HEK293 (cell line): Measurements from ENCODE around the gene GPN3.
"Not testable (repeated sequence)": the region's sequence is repeated elsewhere in the genome, so short reads cannot be mapped to it uniquely, and the experiment has no call there.

Experiments
- CTCF ChIA-PET: fragments of 350-600 bp; formaldehyde crosslinking; extraction: SDS; loops from one replicate; lab custom pipeline; 2021; ENCODE audit warnings: antibody characterized with exemption; lab: Yijun Ruan, JAX
- POLR2A ChIA-PET: fragments of 300-600 bp; formaldehyde crosslinking; extraction: SDS; loops from one replicate; lab custom pipeline; 2020; ENCODE audit warnings: antibody characterized with exemption, inconsistent platforms; lab: Yijun Ruan, JAX
- H3K27ac ChIP-seq: fragments of 200-500 bp; sonication (Bioruptor generic); 2 replicates; pipeline ENCODE4 v1.5.1; 2014; ENCODE audit warnings: low read depth, low read length, control low read depth, inconsistent platforms; ENCODE audit errors: extremely low read depth
- H3K36me3 ChIP-seq, 2 experiments: fragments of 200-500 bp in 1 of 2; sonication (Bioruptor generic) in 1 of 2; 1 replicate in 1 of 2; 2 replicates in 1 of 2; pipeline ENCODE4 v1.5.1; 2014 to 2017; ENCODE audit warnings: inconsistent platforms in 2 of 2, low read length in 2 of 2; ENCODE audit not compliant: control insufficient read depth in 2 of 2, insufficient read depth in 1 of 2
- H3K4me1 ChIP-seq: fragments of 200-500 bp; sonication (Bioruptor generic); 2 replicates; pipeline ENCODE4 v1.5.1; 2014; ENCODE audit warnings: mild to moderate bottlenecking, low read length, inconsistent platforms; ENCODE audit not compliant: control insufficient read depth, insufficient read depth
- H3K4me3 ChIP-seq: 2 replicates; pipeline ENCODE4 v1.5.1; 2011; ENCODE audit warnings: low read depth, mild to moderate bottlenecking, control low read depth, low read length, moderate library complexity
- H3K9me3 ChIP-seq: fragments of 200-500 bp; sonication (Bioruptor generic); 2 replicates; pipeline ENCODE4 v1.5.1; 2014; ENCODE audit warnings: low read depth, low read length, inconsistent platforms; ENCODE audit not compliant: control insufficient read depth, insufficient read depth
- EGR2 ChIP-seq: fragments of 450-650 bp; formaldehyde crosslinking; IDR thresholded peaks from 2 replicates; pipeline ENCODE4 v1.5.1; 2016; ENCODE audit warnings: low read depth, missing biosample characterization, missing genetic modification characterization
- KLF1 ChIP-seq: fragments of 450-650 bp; formaldehyde crosslinking; IDR thresholded peaks from 2 replicates; pipeline ENCODE4 v1.5.1; 2016; ENCODE audit warnings: missing biosample characterization, missing genetic modification characterization
- ZFP37 ChIP-seq: fragments of 450-650 bp; formaldehyde crosslinking; IDR thresholded peaks from 2 replicates; pipeline ENCODE4 v1.5.1; 2016; ENCODE audit warnings: missing biosample characterization, missing genetic modification characterization
- ZNF121 ChIP-seq: fragments of 450-650 bp; formaldehyde crosslinking; IDR thresholded peaks from 2 replicates; pipeline ENCODE4 v1.5.1; 2016; ENCODE audit warnings: missing biosample characterization, missing genetic modification characterization
- ZNF138 ChIP-seq: fragments of 450-650 bp; formaldehyde crosslinking; IDR thresholded peaks from 2 replicates; pipeline ENCODE4 v1.5.1; 2016; ENCODE audit warnings: missing biosample characterization, missing genetic modification characterization, borderline replicate concordance
- ZNF184 ChIP-seq: fragments of 450-650 bp; IDR thresholded peaks from 2 replicates; pipeline ENCODE4 v1.5.1; 2018; ENCODE audit warnings: missing biosample characterization, mild to moderate bottlenecking, missing genetic modification characterization
- ZNF341 ChIP-seq: fragments of 450-650 bp; formaldehyde crosslinking; IDR thresholded peaks from 2 replicates; pipeline ENCODE4; 2016; ENCODE audit warnings: low read depth, missing biosample characterization, missing genetic modification characterization
- ZNF544 ChIP-seq: fragments of 450-650 bp; formaldehyde crosslinking; IDR thresholded peaks from 2 replicates; pipeline ENCODE4 v1.5.0; 2017; ENCODE audit warnings: missing biosample characterization, missing genetic modification characterization
- ZXDB ChIP-seq: fragments of 450-650 bp; formaldehyde crosslinking; IDR thresholded peaks from 2 replicates; pipeline ENCODE4 v1.5.1; 2016; ENCODE audit warnings: missing biosample characterization, missing genetic modification characterization
- TF ChIP-seq, protein P1 (sequence below): fragments of 450-650 bp; formaldehyde crosslinking; IDR thresholded peaks from 2 replicates; pipeline ENCODE4 v1.5.1; 2017; ENCODE audit warnings: missing biosample characterization, missing genetic modification characterization
- TF ChIP-seq, protein P2 (sequence below): fragments of 450-650 bp; formaldehyde crosslinking; IDR thresholded peaks from 2 replicates; pipeline ENCODE4 v1.5.1; 2016; ENCODE audit warnings: missing biosample characterization, missing genetic modification characterization
- TF ChIP-seq, protein P3 (sequence below): fragments of 450-650 bp; formaldehyde crosslinking; IDR thresholded peaks from 2 replicates; pipeline ENCODE4 v1.5.1; 2016; ENCODE audit warnings: missing biosample characterization, missing genetic modification characterization
- TF ChIP-seq, protein P4 (sequence below): fragments of 450-650 bp; formaldehyde crosslinking; conservative IDR thresholded peaks from 2 replicates; pipeline ENCODE4 v1.5.1; 2016; ENCODE audit warnings: low read depth, missing biosample characterization, missing genetic modification characterization
- TF ChIP-seq, protein P5 (sequence below): fragments of 450-650 bp; formaldehyde crosslinking; IDR thresholded peaks from 2 replicates; pipeline ENCODE4 v1.5.1; 2016; ENCODE audit warnings: missing biosample characterization, missing genetic modification characterization

Gene GPN3

DNA sequence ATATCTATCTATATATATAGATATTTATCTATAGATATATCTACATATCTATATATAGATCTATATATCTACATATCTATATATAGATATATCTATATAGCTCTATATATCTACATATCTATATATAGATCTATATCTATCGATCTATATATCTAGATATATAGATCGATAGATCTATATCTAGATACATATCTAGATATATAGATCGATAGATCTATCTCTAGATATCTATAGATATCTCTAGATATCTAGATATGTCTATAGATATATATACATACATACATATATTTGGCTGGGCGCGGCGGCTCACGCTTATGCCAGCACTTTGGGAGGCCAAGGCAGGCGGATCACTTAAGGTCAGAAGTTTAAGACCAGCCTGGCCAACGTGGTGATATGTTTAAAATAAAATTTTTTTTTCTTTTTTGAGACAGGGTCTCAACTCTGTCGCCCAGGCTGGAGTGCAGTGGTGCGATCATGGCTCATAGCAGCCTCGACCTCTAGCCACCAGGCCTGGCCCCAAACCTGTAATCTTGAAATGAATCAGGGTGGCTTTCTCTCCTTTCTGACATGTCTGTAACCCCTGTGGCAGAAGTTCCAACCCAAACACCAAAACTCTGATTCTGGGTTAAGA lies 36.0 kb downstream of the GPN3 start:
- Histone ChIP-seq H3K4me1 (no peaks in the 10 kb centered on the region), H3K36me3 (peaks cover 17 to 22% of the 10 kb centered on the region in 2 experiments), H3K4me3 (no peak overlapping the region), H3K9me3 (no peaks in the 10 kb centered on the region), H3K27ac (no peak overlapping the region)
- ChIA-PET CTCF (interaction anchor here (0.6 to 2.9 kb wide), 51 partner anchors 10 to 774 kb away, joined by 3 to 28 read pairs (median 4); partner anchors contain the start of genes ANAPC7, FAM216A and GPN3), POLR2A (interaction anchor here (0.5 to 2.0 kb wide), 6 partner anchors 18 to 444 kb away, joined by 3 to 10 read pairs (median 8); partner anchors contain the start of genes ANAPC7, ARPC3, FAM216A and GPN3)
- TF ChIP-seq EGR2 (tag by site-specific recombination) (no peak), ZNF184 (tag by site-specific recombination) (no peak)

DNA sequence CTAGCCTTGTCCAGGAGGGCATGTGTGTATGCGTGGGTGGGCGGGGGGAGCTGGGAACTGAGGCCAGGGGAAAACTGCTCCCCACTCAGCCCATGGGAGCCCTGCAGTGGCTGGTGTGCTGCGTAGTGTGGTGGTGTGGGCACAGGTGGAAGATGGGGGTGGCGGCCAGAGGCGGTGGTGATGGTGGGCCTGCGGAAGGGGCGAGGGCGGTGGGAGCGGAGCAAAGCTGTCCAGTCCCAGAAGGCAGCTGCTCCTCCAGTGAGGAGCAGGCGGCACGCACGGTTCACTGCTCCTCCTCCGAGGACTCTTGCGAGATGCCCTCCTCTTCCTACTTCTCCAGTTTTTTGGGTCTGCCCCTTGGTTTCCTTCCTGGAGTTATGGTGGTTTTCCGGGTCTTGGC lies 38.4 kb downstream of the GPN3 start:
- H3K36me3 ChIP-seq, H3K27ac ChIP-seq, POLR2A ChIA-PET, H3K9me3 ChIP-seq, H3K4me3 ChIP-seq, H3K4me1 ChIP-seq: not testable (repeated sequence)
- CTCF ChIA-PET, result interaction anchor here (0.7 kb wide), 1 partner anchor 23 kb away, joined by 3 read pairs; no protein-coding TSS in a partner anchor

DNA sequence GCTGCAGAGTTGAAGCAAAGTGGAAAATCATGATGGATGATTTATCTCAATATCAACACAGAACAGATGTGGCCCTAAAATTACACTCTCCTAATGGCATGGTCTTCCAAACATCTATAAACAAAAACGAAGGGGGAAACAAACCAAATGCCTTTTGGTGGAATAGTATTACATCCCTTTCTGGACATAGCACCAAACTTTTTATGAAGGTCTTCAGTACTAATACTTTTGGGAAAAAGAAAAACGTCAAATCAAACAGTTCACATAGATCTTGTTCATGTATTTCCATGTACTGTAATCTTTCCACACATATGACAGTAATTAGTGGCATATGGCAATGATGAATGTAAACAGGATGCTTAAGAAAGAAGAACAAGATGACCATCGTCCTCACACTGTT lies 41.7 kb downstream of the GPN3 start:
- no peaks in the 10 kb centered on the region for H3K9me3 ChIP-seq
- POLR2A ChIA-PET, result no interaction called here
- no peaks in the 10 kb centered on the region for H3K4me1 ChIP-seq
- H3K4me3 ChIP-seq, result no peak overlapping the region
- TF ChIP-seq, protein P1, sequence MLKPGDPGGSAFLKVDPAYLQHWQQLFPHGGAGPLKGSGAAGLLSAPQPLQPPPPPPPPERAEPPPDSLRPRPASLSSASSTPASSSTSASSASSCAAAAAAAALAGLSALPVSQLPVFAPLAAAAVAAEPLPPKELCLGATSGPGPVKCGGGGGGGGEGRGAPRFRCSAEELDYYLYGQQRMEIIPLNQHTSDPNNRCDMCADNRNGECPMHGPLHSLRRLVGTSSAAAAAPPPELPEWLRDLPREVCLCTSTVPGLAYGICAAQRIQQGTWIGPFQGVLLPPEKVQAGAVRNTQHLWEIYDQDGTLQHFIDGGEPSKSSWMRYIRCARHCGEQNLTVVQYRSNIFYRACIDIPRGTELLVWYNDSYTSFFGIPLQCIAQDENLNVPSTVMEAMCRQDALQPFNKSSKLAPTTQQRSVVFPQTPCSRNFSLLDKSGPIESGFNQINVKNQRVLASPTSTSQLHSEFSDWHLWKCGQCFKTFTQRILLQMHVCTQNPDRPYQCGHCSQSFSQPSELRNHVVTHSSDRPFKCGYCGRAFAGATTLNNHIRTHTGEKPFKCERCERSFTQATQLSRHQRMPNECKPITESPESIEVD (tag by site-specific recombination), result 0 out of 2 replicates have a peak, but pooled peaks have one; percentile 2
- no peak for TF ChIP-seq ZXDB
- no peaks in the 10 kb centered on the region for H3K36me3 ChIP-seq
- no peak overlapping the region for H3K27ac ChIP-seq
- CTCF ChIA-PET, result no interaction called here

DNA sequence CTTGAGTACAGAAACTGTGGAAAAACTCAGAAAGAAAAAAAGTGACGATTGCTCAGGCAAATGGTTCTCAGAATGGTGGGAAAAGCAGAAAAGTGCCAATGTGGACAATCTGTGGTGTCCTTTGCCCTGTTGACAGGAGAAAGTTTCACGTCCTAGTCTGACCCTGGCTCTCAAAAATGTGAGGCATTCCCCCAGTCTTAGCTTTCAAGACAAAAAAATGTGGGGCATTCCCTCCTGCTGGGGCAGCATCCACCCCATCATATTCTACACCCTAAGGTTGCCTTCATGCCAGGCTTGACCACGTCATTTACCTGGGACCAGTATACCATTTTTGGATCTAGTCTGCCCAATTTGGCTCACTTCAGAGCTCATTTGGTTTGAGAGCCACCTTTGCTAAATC lies 43.8 kb downstream of the GPN3 start:
- Histone ChIP-seq H3K9me3 (no peaks in the 10 kb centered on the region), H3K27ac (no peak overlapping the region), H3K4me1 (no peaks in the 10 kb centered on the region), H3K4me3 (no peak overlapping the region), H3K36me3 (no peaks in the 10 kb centered on the region)
- POLR2A ChIA-PET, result no interaction called here
- CTCF ChIA-PET, result no interaction called here
- no peak for TF ChIP-seq ZNF138 (tag by site-specific recombination)
- TF ChIP-seq, protein P2, sequence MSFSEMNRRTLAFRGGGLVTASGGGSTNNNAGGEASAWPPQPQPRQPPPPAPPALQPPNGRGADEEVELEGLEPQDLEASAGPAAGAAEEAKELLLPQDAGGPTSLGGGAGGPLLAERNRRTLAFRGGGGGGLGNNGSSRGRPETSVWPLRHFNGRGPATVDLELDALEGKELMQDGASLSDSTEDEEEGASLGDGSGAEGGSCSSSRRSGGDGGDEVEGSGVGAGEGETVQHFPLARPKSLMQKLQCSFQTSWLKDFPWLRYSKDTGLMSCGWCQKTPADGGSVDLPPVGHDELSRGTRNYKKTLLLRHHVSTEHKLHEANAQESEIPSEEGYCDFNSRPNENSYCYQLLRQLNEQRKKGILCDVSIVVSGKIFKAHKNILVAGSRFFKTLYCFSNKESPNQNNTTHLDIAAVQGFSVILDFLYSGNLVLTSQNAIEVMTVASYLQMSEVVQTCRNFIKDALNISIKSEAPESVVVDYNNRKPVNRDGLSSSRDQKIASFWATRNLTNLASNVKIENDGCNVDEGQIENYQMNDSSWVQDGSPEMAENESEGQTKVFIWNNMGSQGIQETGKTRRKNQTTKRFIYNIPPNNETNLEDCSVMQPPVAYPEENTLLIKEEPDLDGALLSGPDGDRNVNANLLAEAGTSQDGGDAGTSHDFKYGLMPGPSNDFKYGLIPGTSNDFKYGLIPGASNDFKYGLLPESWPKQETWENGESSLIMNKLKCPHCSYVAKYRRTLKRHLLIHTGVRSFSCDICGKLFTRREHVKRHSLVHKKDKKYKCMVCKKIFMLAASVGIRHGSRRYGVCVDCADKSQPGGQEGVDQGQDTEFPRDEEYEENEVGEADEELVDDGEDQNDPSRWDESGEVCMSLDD (tag by site-specific recombination), result no peak
- TF ChIP-seq ZNF121 (tag by site-specific recombination), result no peak
- TF ChIP-seq, protein P3, sequence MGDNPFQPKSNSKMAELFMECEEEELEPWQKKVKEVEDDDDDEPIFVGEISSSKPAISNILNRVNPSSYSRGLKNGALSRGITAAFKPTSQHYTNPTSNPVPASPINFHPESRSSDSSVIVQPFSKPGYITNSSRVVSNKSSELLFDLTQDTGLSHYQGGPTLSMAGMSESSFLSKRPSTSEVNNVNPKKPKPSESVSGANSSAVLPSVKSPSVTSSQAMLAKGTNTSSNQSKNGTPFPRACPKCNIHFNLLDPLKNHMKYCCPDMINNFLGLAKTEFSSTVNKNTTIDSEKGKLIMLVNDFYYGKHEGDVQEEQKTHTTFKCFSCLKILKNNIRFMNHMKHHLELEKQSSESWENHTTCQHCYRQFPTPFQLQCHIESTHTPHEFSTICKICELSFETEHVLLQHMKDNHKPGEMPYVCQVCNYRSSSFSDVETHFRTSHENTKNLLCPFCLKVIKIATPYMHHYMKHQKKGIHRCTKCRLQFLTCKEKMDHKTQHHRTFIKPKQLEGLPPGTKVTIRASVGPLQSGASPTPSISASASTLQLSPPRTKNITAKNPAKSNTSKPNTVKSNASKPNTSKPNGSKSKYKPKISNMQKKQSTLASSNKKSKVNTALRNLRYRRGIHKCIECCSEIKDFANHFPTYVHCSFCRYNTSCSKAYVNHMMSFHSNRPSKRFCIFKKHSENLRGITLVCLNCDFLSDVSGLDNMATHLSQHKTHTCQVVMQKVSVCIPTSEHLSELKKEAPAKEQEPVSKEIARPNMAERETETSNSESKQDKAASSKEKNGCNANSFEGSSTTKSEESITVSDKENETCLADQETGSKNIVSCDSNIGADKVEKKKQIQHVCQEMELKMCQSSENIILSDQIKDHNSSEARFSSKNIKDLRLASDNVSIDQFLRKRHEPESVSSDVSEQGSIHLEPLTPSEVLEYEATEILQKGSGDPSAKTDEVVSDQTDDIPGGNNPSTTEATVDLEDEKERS (tag by site-specific recombination), result no peak
- TF ChIP-seq KLF1 (tag by site-specific recombination), result no peak
- TF ChIP-seq, protein P4, sequence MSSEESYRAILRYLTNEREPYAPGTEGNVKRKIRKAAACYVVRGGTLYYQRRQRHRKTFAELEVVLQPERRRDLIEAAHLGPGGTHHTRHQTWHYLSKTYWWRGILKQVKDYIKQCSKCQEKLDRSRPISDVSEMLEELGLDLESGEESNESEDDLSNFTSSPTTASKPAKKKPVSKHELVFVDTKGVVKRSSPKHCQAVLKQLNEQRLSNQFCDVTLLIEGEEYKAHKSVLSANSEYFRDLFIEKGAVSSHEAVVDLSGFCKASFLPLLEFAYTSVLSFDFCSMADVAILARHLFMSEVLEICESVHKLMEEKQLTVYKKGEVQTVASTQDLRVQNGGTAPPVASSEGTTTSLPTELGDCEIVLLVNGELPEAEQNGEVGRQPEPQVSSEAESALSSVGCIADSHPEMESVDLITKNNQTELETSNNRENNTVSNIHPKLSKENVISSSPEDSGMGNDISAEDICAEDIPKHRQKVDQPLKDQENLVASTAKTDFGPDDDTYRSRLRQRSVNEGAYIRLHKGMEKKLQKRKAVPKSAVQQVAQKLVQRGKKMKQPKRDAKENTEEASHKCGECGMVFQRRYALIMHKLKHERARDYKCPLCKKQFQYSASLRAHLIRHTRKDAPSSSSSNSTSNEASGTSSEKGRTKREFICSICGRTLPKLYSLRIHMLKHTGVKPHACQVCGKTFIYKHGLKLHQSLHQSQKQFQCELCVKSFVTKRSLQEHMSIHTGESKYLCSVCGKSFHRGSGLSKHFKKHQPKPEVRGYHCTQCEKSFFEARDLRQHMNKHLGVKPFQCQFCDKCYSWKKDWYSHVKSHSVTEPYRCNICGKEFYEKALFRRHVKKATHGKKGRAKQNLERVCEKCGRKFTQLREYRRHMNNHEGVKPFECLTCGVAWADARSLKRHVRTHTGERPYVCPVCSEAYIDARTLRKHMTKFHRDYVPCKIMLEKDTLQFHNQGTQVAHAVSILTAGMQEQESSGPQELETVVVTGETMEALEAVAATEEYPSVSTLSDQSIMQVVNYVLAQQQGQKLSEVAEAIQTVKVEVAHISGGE, result no peak
- TF ChIP-seq ZFP37 (tag by site-specific recombination), result no peak
- TF ChIP-seq ZNF544, result no peak
- no peak for TF ChIP-seq ZNF341
- TF ChIP-seq, protein P5, sequence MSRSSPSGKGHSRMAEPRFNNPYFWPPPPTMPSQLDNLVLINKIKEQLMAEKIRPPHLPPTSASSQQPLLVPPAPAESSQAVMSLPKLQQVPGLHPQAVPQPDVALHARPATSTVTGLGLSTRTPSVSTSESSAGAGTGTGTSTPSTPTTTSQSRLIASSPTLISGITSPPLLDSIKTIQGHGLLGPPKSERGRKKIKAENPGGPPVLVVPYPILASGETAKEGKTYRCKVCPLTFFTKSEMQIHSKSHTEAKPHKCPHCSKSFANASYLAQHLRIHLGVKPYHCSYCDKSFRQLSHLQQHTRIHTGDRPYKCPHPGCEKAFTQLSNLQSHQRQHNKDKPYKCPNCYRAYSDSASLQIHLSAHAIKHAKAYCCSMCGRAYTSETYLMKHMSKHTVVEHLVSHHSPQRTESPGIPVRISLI (tag by site-specific recombination), result no peak
